Muscle of arm (tissue), 12 donors: ENCODE results near the gene RAB6A. TPM values are rescaled to one million over a fixed set of nuclear protein-coding genes. Genes with fewer than 3 reads are reported as not detected.
"Not testable (repeated sequence)": the region's sequence is repeated elsewhere in the genome, so short reads cannot be mapped to it uniquely, and the experiment has no call there.

Source experiments
- DNase-seq: peaks from one replicate; pipeline ENCODE4 v3.0.0-alpha.2; 2013
- polyA plus RNA-seq, 12 donors: library from polyadenylated mRNA; unstranded; fragments of 120-200 nt; gene quantifications; one replicate each; pipeline ENCODE4 v1.2.1, GENCODE V29; 2013; ENCODE audit not compliant: insufficient read length in 12 of 12

RAB6A gene
- polyA plus RNA-seq, 12 donors = 88.7 to 142 (median 107) TPM; not detected in 1

GRCh38 chr11:73734011-73734410 is 26.9 kb downstream of the RAB6A start:
- not testable (repeated sequence) for DNase-seq

- DNase-seq = not testable (repeated sequence)
Observed at GRCh38 chr11:73732936-73733335, 27.9 kb downstream of the RAB6A start.

- no peak for DNase-seq
Observed at GRCh38 chr11:73729594-73730206, 31.2 kb downstream of the RAB6A start.

- DNase-seq = no peak
Observed at GRCh38 chr11:73728000-73728399, 32.9 kb downstream of the RAB6A start.

GRCh38 chr11:73726825-73727224 is 34.0 kb downstream of the RAB6A start:
- DNase-seq = no peak

GRCh38 chr11:73717136-73717535 is 43.7 kb downstream of the RAB6A start:
- no peak for DNase-seq

GRCh38 chr11:73716153-73717056 is 44.5 kb downstream of the RAB6A start:
- no peak for DNase-seq

GRCh38 chr11:73715541-73715940 is 45.3 kb downstream of the RAB6A start:
- no peak for DNase-seq

GRCh38 chr11:73710964-73711363 is 49.9 kb downstream of the RAB6A start:
- DNase-seq = no peak

GRCh38 chr11:73705053-73705452 is 55.8 kb downstream of the RAB6A start:
- DNase-seq = no peak

- no peak for DNase-seq
Observed at GRCh38 chr11:73693899-73694525, 66.9 kb downstream of the RAB6A start.

- DNase-seq = no peak
Observed at GRCh38 chr11:73680687-73681086, 80.2 kb downstream of the RAB6A start.

GRCh38 chr11:73676552-73676951 is 84.3 kb downstream of the RAB6A start:
- DNase-seq = not testable (repeated sequence)

GRCh38 chr11:73671701-73672100 is 89.2 kb downstream of the RAB6A start:
- no peak for DNase-seq

GRCh38 chr11:73670808-73671207 is 90.1 kb downstream of the RAB6A start:
- no peak for DNase-seq

GRCh38 chr11:73667891-73668290 is 93.0 kb downstream of the RAB6A start:
- no peak for DNase-seq

- no peak for DNase-seq
Observed at GRCh38 chr11:73664877-73665276, 96.0 kb downstream of the RAB6A start.

- no peak for DNase-seq
Observed at GRCh38 chr11:73663604-73664495, 97.0 kb downstream of the RAB6A start.

- DNase-seq = no peak
Observed at GRCh38 chr11:73662445-73663157, 98.3 kb downstream of the RAB6A start.

GRCh38 chr11:73661035-73661628 is 99.7 kb downstream of the RAB6A start:
- peak; percentile 89 for DNase-seq
